Glomerular visceral epithelial cell (primary cell): ENCODE measurements around the gene LRIG1.
"Not testable (repeated sequence)": the region's sequence is repeated elsewhere in the genome, so short reads cannot be mapped to it uniquely, and the experiment has no call there.

Experiments
- DNase-seq: peaks from one replicate; pipeline ENCODE4 v3.0.0-alpha.2; 2016; ENCODE audit errors: extremely low spot score

LRIG1 gene

GRCh38 chr3:66421144-66421543 is 79.7 kb downstream of the LRIG1 start:
- not testable (repeated sequence) for DNase-seq

DNA sequence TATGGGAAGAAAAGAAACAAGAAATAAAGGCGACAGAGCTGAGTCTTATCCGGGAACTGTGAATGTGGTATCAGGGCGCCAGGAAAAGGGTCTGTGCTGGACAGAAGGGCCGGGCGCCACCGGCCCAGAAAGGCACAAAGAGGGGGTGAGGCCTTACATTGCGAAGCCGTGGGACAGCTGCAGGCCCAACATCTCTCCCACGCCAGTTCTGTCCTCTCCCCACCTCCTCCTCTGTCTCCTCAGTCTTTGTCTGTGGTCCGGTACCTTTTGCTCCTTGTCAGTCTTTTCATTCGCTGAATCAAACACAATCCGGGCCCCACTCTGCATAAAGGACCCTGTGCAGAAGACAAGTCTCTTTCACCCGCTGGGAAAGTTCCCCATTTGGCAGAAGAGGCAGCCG is 81.8 kb downstream of the LRIG1 start:
- DNase-seq: no peak

GRCh38 chr3:66418475-66418931 is 82.3 kb downstream of the LRIG1 start:
- no peak for DNase-seq

DNA sequence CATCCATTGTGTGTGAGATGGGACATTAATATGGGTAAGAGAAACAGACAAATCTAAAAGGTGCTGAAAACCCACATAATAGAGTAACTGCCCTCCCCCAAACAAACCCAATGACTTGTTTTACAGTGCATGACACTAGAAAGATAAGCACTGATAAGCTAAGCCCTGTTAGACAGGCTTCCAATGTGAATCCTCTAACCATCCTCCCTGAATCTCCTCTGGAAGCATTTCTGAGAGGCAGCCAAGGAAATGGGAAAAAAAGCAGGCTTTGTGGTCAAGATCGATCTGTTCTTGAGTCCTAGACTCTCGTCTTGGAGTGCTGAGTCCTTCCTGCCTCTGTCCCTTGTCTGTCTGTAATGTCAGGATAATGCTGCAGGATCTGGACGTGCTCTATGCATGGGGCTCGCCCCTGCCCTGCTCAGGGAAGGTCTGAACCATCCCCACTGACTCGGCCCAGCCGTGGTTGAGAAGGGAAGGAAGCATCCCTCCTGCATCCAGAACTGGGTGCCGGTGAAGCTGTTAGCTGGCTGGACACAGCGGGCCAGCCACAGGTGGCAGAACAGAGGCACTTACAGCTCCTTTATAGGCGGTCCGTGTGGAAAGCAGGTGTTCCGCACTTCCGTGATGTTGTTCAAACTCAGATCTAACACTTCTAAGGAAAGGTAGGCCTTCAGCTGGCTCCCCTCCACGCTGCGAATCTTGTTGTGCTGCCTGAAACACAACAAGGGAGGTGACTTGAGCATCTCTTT is 84.1 kb downstream of the LRIG1 start:
- no peak for DNase-seq

GRCh38 chr3:66415867-66416428 is 84.9 kb downstream of the LRIG1 start:
- no peak for DNase-seq

GRCh38 chr3:66414846-66415245 is 86.0 kb downstream of the LRIG1 start:
- no peak for DNase-seq

DNA sequence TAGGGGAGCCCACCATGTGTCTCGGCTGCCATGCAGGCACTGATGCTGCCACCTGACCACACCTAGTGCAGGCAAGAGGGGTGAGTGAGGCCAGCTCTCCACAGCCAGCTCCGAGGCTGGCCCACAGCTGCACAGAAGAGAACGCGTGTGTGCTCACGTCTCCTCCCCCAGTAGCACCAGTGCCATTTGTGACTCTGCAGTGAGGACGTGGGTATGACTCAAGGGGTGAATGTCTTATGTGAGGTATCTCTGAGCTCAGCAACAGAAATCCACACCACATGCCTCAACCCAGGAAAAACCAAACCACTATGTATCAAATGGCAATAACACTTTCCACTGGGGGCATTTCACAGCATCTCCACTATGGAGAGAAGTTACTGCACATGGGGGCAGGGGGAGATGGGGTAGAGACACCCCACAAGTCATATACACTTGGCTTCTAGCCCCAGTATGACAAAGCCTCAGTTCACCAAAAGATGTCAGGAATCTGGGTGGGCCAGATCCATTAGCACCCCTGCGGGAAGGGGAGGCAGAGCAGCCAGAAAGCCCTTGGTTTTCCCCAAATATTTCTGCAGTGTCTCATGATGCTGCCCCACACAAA is 87.6 kb downstream of the LRIG1 start:
- DNase-seq: peak; percentile 6

GRCh38 chr3:66411961-66412887 is 88.6 kb downstream of the LRIG1 start:
- DNase-seq: no peak

DNA sequence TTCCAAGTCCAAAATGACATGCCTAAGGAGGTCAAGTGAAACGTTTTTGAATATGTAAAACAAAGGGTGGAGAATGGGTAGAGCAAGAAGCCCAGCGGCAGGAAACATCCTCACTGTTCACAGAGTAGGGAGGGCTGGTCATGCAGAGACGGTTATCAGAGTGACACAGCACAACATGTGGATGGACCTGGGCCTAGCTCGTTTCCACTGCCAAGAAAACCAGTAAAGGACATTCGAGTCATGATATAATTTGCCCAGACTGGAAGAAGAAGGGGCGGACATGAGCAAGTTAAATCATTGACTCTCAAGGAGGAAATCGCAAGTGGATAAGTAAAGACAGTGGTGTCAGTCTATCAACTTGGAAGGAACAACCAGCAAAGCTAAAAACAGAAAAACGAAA is 89.3 kb downstream of the LRIG1 start:
- DNase-seq: no peak

DNA sequence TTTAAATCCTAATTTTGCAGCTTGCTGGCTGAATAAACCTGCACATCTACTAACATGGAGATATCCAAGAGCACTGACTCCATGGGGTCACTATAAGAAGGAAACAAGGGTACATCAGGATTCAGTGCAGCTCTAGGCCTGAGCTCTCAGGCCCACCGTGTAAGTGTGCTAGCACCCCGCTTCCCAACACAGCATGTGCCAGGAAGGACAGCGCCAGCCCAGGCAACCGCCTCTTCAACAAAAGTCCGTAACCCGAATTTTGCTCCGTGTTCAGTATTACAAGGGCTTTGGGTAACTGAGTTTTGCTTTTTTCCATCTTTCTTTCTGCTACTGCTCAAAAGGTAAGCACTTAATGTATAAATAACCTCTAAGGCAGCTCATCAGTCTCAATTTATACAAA is 89.8 kb downstream of the LRIG1 start:
- DNase-seq: no peak

- DNase-seq: no peak
Measured at GRCh38 chr3:66409771-66410754, 90.8 kb downstream of the LRIG1 start.

DNA sequence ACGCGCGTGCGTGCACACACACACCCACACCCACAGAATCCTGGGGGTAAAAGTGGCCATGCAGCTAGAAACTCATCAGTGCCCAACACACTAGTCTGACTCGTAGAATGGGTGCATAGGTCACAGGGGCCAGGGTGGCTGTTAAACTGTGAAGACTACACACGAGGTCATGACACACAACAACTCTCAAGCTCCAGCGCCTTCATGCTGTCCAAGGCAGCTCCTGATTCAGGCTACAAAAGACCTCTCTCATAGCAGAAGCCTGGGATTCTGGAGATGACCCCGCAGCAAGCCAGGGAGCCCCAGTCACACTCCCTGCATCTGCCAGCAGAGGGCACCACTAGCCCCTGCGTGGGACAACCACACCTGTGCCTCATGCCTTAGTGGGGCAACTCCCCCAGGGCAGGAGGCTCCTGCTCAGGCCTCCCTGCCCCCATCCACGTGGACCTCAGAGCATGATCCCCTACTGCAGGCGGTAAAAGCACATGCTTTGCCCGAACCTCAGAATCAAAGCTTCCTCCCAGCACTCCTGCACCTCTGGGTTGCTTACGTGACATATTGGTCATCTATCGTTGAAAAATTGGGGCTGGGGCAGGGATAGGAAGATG is 93.1 kb downstream of the LRIG1 start:
- DNase-seq: peak; percentile 58

DNA sequence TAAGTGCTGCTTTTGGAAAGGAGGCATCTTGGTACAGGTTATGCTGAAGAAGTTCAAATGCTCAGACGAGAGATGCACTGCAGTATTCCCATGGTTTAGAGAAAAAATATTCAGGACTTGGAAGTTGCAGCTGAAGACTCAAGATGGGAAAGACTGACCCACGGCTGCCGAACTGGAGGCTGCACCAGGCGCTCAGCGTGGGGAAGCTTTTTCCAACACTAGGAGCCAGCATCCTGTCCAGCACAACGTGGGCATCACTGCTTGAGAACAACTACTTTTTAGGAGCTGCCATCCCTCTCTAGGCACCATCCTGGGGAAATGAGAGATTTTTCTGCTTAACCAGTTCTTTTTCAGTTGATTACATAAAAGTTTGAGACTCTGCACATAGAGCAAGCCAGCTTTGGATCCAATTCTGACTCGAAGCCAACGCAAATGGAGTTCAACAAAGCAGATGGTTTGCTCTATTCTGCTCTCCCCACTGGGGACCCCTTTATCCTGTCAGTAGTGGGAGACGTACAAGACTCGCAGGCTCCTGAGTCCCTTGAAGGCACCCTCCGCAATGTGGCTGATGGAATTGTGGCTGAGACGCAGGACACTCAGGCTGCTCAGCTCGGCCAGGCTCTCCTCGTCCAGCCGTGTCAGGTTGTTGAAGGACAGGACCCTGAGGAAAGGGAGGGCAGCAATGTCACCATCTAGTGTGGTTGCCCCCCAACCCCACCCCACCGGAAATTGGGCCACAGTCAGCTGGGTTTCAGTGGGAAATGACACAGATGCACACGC is 93.8 kb downstream of the LRIG1 start:
- no peak for DNase-seq

DNA sequence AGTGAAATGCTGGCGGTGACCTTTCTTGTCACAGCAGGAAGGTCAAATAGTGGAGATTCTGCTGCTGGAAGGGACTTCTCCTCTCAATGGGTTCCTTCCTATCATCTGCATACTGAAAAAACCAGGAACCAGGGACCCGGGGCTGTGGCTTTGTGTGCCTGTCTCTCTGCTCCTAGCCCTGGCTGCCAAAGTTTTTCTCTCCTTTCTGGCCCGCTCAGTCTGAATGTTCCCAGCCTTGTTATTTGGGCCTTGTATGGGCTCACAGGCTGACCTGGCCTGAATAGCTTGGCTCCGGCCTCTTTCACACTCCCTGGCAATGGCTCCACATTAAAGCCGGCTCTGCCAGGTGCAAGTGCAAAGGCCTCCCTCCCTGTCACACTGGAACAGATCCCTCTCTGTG is 94.7 kb downstream of the LRIG1 start:
- no peak for DNase-seq

- DNase-seq: peak; percentile 12
Measured at GRCh38 chr3:66405701-66406091, 95.1 kb downstream of the LRIG1 start.

GRCh38 chr3:66404903-66405700 is 95.7 kb downstream of the LRIG1 start:
- no peak for DNase-seq

- DNase-seq: no peak
Measured at GRCh38 chr3:66404197-66404596, 96.6 kb downstream of the LRIG1 start.

- DNase-seq: no peak
Measured at GRCh38 chr3:66403323-66403990, 97.4 kb downstream of the LRIG1 start.
